K562 (cell line): ENCODE data around the gene PIP4K2A. TPM values are rescaled to one million over a fixed set of nuclear protein-coding genes. Genes with fewer than 3 reads are reported as not detected.
A peak's percentile ranks its signal among the peaks of the same experiment; 100 is the strongest.

Source experiments
- CEBPB ChIP-seq: fragments of 450-650 bp; IDR thresholded peaks from 2 replicates; pipeline ENCODE4 v1.6.1; 2016; ENCODE audit warnings: missing genetic modification characterization, missing compliant biosample characterization
- CTCF ChIP-seq, 3 experiments: IDR thresholded peaks in 2 of 3; conservative IDR thresholded peaks in 1 of 3; 2 replicates each; pipeline ENCODE4 v1.5.1; 2011 to 2012; ENCODE audit warnings: low read length in 3 of 3, mild to moderate bottlenecking in 3 of 3, control low read depth in 2 of 3, improper control_type of control experiment in 1 of 3, inconsistent platforms in 1 of 3, low read depth in 1 of 3, mixed read lengths in 1 of 3, moderate library complexity in 1 of 3; ENCODE audit not compliant: insufficient read depth in 2 of 3
- ELK1 ChIP-seq: sonication (generic); formaldehyde crosslinking; IDR thresholded peaks from 2 replicates; pipeline ENCODE4 v1.8.1; 2022; ENCODE audit warnings: missing genetic modification reagents
- EZH2 ChIP-seq: IDR thresholded peaks from 2 replicates; pipeline ENCODE4 v1.6.1; 2012; ENCODE audit warnings: low read depth, mild to moderate bottlenecking, inconsistent platforms, low read length, borderline replicate concordance
- FOXA3 ChIP-seq, 2 experiments: fragments of 450-650 bp in 1 of 2; sonication (generic) in 1 of 2; formaldehyde crosslinking; IDR thresholded peaks in 1 of 2; conservative IDR thresholded peaks in 1 of 2; 2 replicates each; pipeline versions ENCODE4 v1.4.0 to v1.8.0; 2020 to 2022; ENCODE audit warnings: mild to moderate bottlenecking in 2 of 2, missing genetic modification reagents in 1 of 2
- HDAC8 ChIP-seq: fragments of 450-650 bp; IDR thresholded peaks from 2 replicates; pipeline ENCODE4 v1.6.1; 2016; ENCODE audit warnings: mild to moderate bottlenecking, missing genetic modification characterization, moderate library complexity, missing compliant biosample characterization
- PYGO2 ChIP-seq: fragments of 450-650 bp; IDR thresholded peaks from 2 replicates; pipeline ENCODE4 v1.6.1; 2016; ENCODE audit warnings: mild to moderate bottlenecking, missing genetic modification characterization, moderate library complexity, missing compliant biosample characterization
- SAFB2 ChIP-seq: fragments of 200-400 bp; formaldehyde crosslinking; IDR thresholded peaks from 2 replicates; pipeline ENCODE4 v1.6.1; 2018; ENCODE audit warnings: borderline replicate concordance, low read length, low read depth, moderate library complexity; ENCODE audit not compliant: severe bottlenecking
- SMC3 ChIP-seq: conservative IDR thresholded peaks from 2 replicates; pipeline ENCODE4 v1.6.1; 2011; ENCODE audit warnings: low read depth, low read length, improper control_type of control experiment; ENCODE audit not compliant: insufficient read depth
- TCFL5 ChIP-seq: fragments of 250-450 bp; sonication (Bioruptor Pico); conservative IDR thresholded peaks from 2 replicates; pipeline ENCODE4 v1.6.1; 2021; ENCODE audit warnings: mild to moderate bottlenecking, moderate library complexity, matching md5 sums
- TFE3 ChIP-seq: fragments of 450-650 bp; formaldehyde crosslinking; IDR thresholded peaks from 2 replicates; pipeline ENCODE4 v1.4.0; 2020; ENCODE audit warnings: mild to moderate bottlenecking, mixed read lengths
- THAP12 ChIP-seq: fragments of 250-450 bp; sonication (Bioruptor Pico); IDR thresholded peaks from 2 replicates; pipeline ENCODE4 v1.9.0; 2021; ENCODE audit warnings: mild to moderate bottlenecking, inconsistent platforms
- ZBTB8A ChIP-seq: fragments of 450-650 bp; IDR thresholded peaks from 2 replicates; pipeline ENCODE4 v1.6.1; 2018; ENCODE audit warnings: mild to moderate bottlenecking, moderate library complexity; ENCODE audit not compliant: partially characterized antibody
- ZBTB9 ChIP-seq: fragments of 450-650 bp; formaldehyde crosslinking; IDR thresholded peaks from 2 replicates; pipeline ENCODE4 v1.4.0; 2020; ENCODE audit warnings: mild to moderate bottlenecking, moderate library complexity
- ZFP30 ChIP-seq: fragments of 250-450 bp; sonication (Bioruptor Pico); IDR thresholded peaks from 2 replicates; pipeline ENCODE4 v1.8.0; 2022; ENCODE audit warnings: moderate library complexity, mild to moderate bottlenecking, inconsistent platforms, borderline replicate concordance
- ZNF217 ChIP-seq: sonication (generic); formaldehyde crosslinking; IDR thresholded peaks from 2 replicates; pipeline ENCODE4 v1.8.0; 2022; ENCODE audit warnings: mild to moderate bottlenecking, missing genetic modification reagents
- ZNF23 ChIP-seq: fragments of 250-450 bp; sonication (Bioruptor Pico); IDR thresholded peaks from 2 replicates; pipeline ENCODE4 v1.4.0; 2020; ENCODE audit warnings: mild to moderate bottlenecking
- ZNF408 ChIP-seq: fragments of 250-450 bp; sonication (Bioruptor Pico); IDR thresholded peaks from 2 replicates; pipeline ENCODE4 v1.4.0; 2020; ENCODE audit warnings: low read depth, mild to moderate bottlenecking, moderate library complexity
- polyA plus RNA-seq, 8 experiments: library from polyadenylated mRNA; depleted of rRNA in 4 of 8; stranded (reverse) in 5 of 8; unstranded in 3 of 8; fragments of >200 nt; fragmentation: Nextera tagmentation in 2 of 8; fragmentation: Illumina TruSeq in 1 of 8; extraction: Ambion mirVana in 2 of 8; extraction: Trizol in 1 of 8; gene quantifications; 2 replicates each; pipeline versions ENCODE4 v1.2.1 to v1.2.3, GENCODE V29; 2011 to 2014; ENCODE audit warnings: inconsistent platforms in 1 of 8, missing spikeins in 1 of 8
- total RNA-seq, 7 experiments: library from RNA; depleted of rRNA in 6 of 7; stranded (reverse); fragments of >200 nt in 6 of 7; fragmentation: Illumina TruSeq in 2 of 7; extraction: Trizol in 2 of 7; gene quantifications; 2 replicates each; pipeline versions ENCODE4 v1.2.1 to v1.2.3, GENCODE V29; 2011 to 2021; ENCODE audit warnings: low replicate concordance in 1 of 7

Gene PIP4K2A
- total and polyA plus RNA-seq, 9 of the 15 experiments (the other 6 are each of a cell fraction or from before 2014, with no cell fraction given): 35.6 to 117 (median 71.9) TPM

- no peak for TF ChIP-seq THAP12
- no peak for TF ChIP-seq ZFP30 (CRISPR knock-in tag)
- no peak for TF ChIP-seq ZBTB9 (CRISPR knock-in tag)
- no peak for TF ChIP-seq TCFL5
- peak; percentile 46 to 62 (median 56) for TF ChIP-seq CTCF (IDR thresholded peaks at IDR 0.05 in 2 of 3, conservative IDR thresholded peaks at IDR 0.05 in 1 of 3; ENCODE audit: insufficient read depth in 2 of 3, low read depth in 1 of 3, low read length in 3 of 3)
- TF ChIP-seq TFE3 (CRISPR knock-in tag): no peak
- peak; percentile 19; the same call in 1 of the 2 replicates for TF ChIP-seq SMC3
- no peak for TF ChIP-seq HDAC8 (tag)
- no peak for TF ChIP-seq ELK1
- no peak for TF ChIP-seq ZNF23 (CRISPR knock-in tag)
- TF ChIP-seq FOXA3 (CRISPR knock-in tag; conservative IDR thresholded peaks at IDR 0.05 in 1 of 2, IDR thresholded peaks at IDR 0.05 in 1 of 2): no peak
- no peak for TF ChIP-seq ZNF408 (CRISPR knock-in tag)
- TF ChIP-seq SAFB2: no peak
- no peak for TF ChIP-seq ZBTB8A
- TF ChIP-seq EZH2: no peak
- no peak for TF ChIP-seq ZNF217 (CRISPR knock-in tag)
- no peak for TF ChIP-seq PYGO2 (tag)
- TF ChIP-seq CEBPB (tag): 0 out of 2 replicates have a peak, but pooled peaks have one; percentile 7
Measured at GRCh38 chr10:22573820-22574569, 140.4 kb downstream of the PIP4K2A start (continued).
